ENCODE measurements around the gene RCN2. TPM values are rescaled to one million over a fixed set of nuclear protein-coding genes. Genes with fewer than 3 reads are reported as not detected.

The RCN2 gene
- total RNA-seq, 1 donor from 2014 or later: 645 TPM

DNA sequence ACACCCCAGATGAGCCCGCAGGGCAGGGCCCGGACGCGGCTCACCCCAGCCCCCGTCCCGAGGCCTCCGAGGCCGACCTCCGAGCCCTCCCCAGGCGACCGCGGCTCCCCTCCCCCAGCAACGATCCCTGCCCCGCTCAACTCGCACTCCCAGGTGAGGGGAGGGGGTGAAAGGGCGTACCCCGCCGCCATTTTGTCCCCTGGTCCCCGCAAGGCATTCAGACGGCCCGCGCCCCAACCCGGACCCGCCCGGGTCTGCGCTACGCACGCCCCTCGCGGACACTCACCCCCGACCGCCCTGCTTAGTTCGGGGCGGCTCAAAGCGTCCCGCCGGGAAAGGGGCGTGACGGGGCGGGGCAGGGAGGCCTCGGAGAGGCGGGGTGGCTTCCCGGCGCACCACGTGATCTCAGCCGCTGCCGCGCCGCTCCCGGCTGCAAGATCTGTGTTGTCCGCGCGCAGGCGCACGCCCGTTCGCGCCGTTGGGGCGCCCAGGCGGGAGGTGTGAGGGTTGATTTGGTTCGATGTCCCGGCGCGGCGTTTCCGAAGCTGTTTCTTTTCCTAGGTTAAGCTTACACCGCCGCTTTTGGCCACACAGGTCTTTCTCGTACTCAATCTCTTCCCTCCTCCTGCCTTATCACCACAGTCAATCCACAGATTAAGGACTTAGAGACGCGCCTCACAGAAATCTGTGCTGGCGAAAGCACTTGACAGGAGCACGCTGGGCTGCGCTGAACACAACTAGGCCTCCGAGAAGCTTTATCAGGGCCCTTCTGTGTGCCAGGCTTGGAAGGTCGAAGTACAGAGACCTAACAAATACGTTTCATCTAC lies 26.3 kb upstream of the RCN2 start, which contains the start of gene SCAPER:
Gene SCAPER, minus strand, starts transcription at position 328 of the 827 bp plus-strand sequence. CDS start 21,523 bp downstream, outside the sequence.
- H3K36me3 Mint-ChIP-seq: peaks cover 1% of the 10 kb centered on the region
- H3K4me1 Mint-ChIP-seq: peaks cover 21% of the 10 kb centered on the region
- peaks cover 5% of the 10 kb centered on the region for H3K9me3 Mint-ChIP-seq
- Histone ChIP-seq H3K4me3 (peak within 1 kb of the TSS; percentile 84), H3K36me3 (no peaks in the 10 kb centered on the region), H3K27me3 (peaks cover 29% of the 10 kb centered on the region), H3K27ac (no peak within 1 kb of the TSS), H3K9ac (peak within 1 kb of the TSS; percentile 33), H3K9me3 (ENCODE audit: low read depth) (no peaks in the 10 kb centered on the region), H3K4me1 (peaks cover 10% of the 10 kb centered on the region), H2AFZ (replicated peaks) (peak within 1 kb of the TSS; percentile 87), H4K20me1 (ENCODE audit: low read depth) (no peaks in the 10 kb centered on the region), H3K4me2 (peak within 1 kb of the TSS; percentile 87), H3K79me2 (ENCODE audit: low read depth) (peaks cover 6% of the 10 kb centered on the region), H3F3A (ENCODE audit: low read depth) (peaks cover 22% of the 10 kb centered on the region)
- peaks cover 4% of the 10 kb centered on the region for H3K27me3 Mint-ChIP-seq (ENCODE audit: insufficient read depth, low read depth)
- H3K27ac Mint-ChIP-seq: peak within 1 kb of the TSS; percentile 97
- H3K4me3 Mint-ChIP-seq: peak within 1 kb of the TSS; percentile 94
- DNase-seq (ENCODE audit: low spot score): peak; percentile 96
- TF ChIP-seq EZH2 (IDR thresholded peaks at IDR 0.05): peak; percentile 47
- peak; percentile 34 for TF ChIP-seq EZH2phosphoT487 (IDR thresholded peaks at IDR 0.05)
- TF ChIP-seq, protein P1, sequence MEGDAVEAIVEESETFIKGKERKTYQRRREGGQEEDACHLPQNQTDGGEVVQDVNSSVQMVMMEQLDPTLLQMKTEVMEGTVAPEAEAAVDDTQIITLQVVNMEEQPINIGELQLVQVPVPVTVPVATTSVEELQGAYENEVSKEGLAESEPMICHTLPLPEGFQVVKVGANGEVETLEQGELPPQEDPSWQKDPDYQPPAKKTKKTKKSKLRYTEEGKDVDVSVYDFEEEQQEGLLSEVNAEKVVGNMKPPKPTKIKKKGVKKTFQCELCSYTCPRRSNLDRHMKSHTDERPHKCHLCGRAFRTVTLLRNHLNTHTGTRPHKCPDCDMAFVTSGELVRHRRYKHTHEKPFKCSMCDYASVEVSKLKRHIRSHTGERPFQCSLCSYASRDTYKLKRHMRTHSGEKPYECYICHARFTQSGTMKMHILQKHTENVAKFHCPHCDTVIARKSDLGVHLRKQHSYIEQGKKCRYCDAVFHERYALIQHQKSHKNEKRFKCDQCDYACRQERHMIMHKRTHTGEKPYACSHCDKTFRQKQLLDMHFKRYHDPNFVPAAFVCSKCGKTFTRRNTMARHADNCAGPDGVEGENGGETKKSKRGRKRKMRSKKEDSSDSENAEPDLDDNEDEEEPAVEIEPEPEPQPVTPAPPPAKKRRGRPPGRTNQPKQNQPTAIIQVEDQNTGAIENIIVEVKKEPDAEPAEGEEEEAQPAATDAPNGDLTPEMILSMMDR (IDR thresholded peaks at IDR 0.05): peak; percentile 3

DNA sequence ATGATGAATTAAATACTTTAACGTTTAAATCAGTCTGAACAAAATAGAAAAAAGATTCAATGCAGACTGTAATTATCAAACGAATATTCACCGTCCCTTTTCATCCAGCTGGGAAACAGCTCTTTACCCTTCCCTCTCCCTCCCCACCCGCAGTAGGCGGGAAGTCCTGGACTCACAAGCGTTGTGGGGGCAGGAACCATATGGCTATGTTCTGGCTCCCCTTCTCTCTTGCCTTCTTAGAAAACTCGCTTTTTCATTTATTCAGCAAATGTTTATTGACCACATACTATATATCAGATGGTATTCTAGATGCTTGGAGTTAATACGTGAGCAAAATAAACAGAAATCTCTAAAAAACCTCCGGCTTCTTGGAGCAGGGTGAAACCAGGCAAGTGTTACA lies 25.7 kb upstream of the RCN2 start:
- no peak overlapping the region for H3K9ac ChIP-seq

DNA sequence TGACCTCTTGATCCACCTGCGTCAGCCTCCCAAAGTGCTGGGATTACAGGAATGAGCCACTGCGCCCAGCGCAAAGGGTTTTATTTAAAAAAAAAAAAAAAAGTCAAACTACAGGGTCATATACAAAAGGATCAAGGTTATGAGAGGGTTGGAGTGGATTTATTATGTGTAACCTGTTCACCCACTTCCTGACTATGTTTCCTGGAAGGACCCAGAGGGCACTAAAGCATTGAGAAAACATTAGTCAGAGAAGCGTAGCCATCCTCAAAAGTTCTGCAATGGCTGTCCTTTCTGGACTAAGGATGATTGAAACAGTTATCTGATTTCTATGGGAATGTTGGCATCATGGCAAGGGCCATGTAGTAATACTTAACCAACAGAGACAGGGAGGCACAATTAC lies 19.1 kb upstream of the RCN2 start:
- Mint-ChIP-seq H3K4me1 (no peaks in the 10 kb centered on the region), H3K27ac (no peak overlapping the region), H3K27me3 (ENCODE audit: insufficient read depth, low read depth) (peaks cover 9% of the 10 kb centered on the region), H3K9me3 (no peaks in the 10 kb centered on the region), H3K4me3 (no peak overlapping the region), H3K36me3 (no peaks in the 10 kb centered on the region)
- H3K79me2 ChIP-seq (ENCODE audit: low read depth): no peaks in the 10 kb centered on the region
- H3K4me3 ChIP-seq: no peak overlapping the region
- no peaks in the 10 kb centered on the region for H3F3A ChIP-seq (ENCODE audit: low read depth)
- H4K20me1 ChIP-seq (ENCODE audit: low read depth): no peaks in the 10 kb centered on the region
- H3K36me3 ChIP-seq: no peaks in the 10 kb centered on the region
- no peak overlapping the region for H3K4me2 ChIP-seq
- H3K27ac ChIP-seq: no peak overlapping the region
- no peak for DNase-seq (ENCODE audit: low spot score)
- TF ChIP-seq, protein P1 (IDR thresholded peaks at IDR 0.05): no peak
- no peak for TF ChIP-seq EZH2 (IDR thresholded peaks at IDR 0.05)
- no peak for TF ChIP-seq EZH2phosphoT487 (IDR thresholded peaks at IDR 0.05)
- H3K9me3 ChIP-seq (ENCODE audit: low read depth): no peaks in the 10 kb centered on the region
- H3K27me3 ChIP-seq: peaks cover 4% of the 10 kb centered on the region
- no peak overlapping the region for H3K9ac ChIP-seq
- H2AFZ ChIP-seq (replicated peaks): no peak overlapping the region
- H3K4me1 ChIP-seq: no peaks in the 10 kb centered on the region

More for the DNA sequence above, 25.7 kb upstream of the RCN2 start:
- peaks cover 2% of the 10 kb centered on the region for H3K9me3 Mint-ChIP-seq
- TF ChIP-seq EZH2 (IDR thresholded peaks at IDR 0.05) (no peak), EZH2phosphoT487 (IDR thresholded peaks at IDR 0.05) (no peak)
- TF ChIP-seq, protein P1 (IDR thresholded peaks at IDR 0.05): no peak
- H2AFZ ChIP-seq (replicated peaks): peak overlapping the region; percentile 87
- H3K9me3 ChIP-seq (ENCODE audit: low read depth): no peaks in the 10 kb centered on the region
- no peaks in the 10 kb centered on the region for H3K36me3 ChIP-seq
- H3K36me3 Mint-ChIP-seq: peaks cover 1% of the 10 kb centered on the region
- H3F3A ChIP-seq (ENCODE audit: low read depth): peaks cover 22% of the 10 kb centered on the region
- H3K4me1 Mint-ChIP-seq: peaks cover 21% of the 10 kb centered on the region
- DNase-seq (ENCODE audit: low spot score): no peak
- peak overlapping the region; percentile 94 for H3K4me3 Mint-ChIP-seq
- H3K27me3 Mint-ChIP-seq (ENCODE audit: insufficient read depth, low read depth): peaks cover 4% of the 10 kb centered on the region
- peak overlapping the region; percentile 87 for H3K4me2 ChIP-seq
- peaks cover 10% of the 10 kb centered on the region for H3K4me1 ChIP-seq
- H3K27me3 ChIP-seq: peaks cover 29% of the 10 kb centered on the region
- H3K27ac Mint-ChIP-seq: peak overlapping the region; percentile 79
- H3K27ac ChIP-seq: no peak overlapping the region
- peaks cover 6% of the 10 kb centered on the region for H3K79me2 ChIP-seq (ENCODE audit: low read depth)
- peak overlapping the region; percentile 84 for H3K4me3 ChIP-seq
- no peaks in the 10 kb centered on the region for H4K20me1 ChIP-seq (ENCODE audit: low read depth)

Data from neural progenitor cell (in vitro differentiated cells).